EH (cell line): ENCODE results near the gene KL.

Experiments used
- DNase-seq: peaks from one replicate; pipeline ENCODE4 v3.0.0-alpha.2; 2015; ENCODE audit warnings: low read depth

The KL gene

DNA sequence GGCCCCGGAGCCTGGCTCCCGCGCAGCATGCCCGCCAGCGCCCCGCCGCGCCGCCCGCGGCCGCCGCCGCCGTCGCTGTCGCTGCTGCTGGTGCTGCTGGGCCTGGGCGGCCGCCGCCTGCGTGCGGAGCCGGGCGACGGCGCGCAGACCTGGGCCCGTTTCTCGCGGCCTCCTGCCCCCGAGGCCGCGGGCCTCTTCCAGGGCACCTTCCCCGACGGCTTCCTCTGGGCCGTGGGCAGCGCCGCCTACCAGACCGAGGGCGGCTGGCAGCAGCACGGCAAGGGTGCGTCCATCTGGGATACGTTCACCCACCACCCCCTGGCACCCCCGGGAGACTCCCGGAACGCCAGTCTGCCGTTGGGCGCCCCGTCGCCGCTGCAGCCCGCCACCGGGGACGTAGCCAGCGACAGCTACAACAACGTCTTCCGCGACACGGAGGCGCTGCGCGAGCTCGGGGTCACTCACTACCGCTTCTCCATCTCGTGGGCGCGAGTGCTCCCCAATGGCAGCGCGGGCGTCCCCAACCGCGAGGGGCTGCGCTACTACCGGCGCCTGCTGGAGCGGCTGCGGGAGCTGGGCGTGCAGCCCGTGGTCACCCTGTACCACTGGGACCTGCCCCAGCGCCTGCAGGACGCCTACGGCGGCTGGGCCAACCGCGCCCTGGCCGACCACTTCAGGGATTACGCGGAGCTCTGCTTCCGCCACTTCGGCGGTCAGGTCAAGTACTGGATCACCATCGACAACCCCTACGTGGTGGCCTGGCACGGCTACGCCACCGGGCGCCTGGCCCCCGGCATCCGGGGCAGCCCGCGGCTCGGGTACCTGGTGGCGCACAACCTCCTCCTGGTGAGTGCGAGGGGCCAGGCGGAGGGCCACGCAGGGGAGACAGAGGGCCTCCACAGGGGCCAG lies at the start of gene KL:
KL (plus strand) TSS at position 10 of the 909 bp plus-strand sequence; CDS start at position 28, 18 bp downstream.
- DNase-seq = no peak

DNA sequence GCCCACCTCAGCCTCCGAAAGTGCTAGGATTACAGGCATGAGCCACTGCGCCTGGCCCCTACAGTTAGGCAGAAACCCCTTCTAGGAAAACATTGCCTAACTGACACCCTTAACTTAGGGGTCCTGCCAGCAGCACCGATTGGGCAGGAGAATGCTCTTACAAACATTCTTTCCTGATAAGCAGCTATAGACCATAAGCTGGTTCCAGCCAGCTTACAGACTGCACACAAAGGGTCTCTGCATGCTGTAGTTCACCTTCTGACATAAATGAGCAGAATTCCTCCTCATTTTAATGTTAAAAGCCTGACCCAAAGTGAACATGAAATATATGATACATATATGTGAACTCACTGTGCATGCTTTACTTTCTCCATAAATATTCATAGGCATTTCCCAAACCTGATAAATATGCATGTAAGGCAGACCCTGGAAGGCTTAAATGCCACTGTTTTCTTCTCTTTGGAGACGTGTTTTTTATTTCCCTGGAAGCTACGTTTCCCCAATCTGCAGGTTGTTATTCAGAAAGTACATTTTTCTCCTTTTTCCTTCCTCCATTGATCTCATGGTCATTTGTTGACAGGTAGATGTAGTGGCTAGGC lies 48.5 kb upstream of the KL start:
- no peak for DNase-seq

DNA sequence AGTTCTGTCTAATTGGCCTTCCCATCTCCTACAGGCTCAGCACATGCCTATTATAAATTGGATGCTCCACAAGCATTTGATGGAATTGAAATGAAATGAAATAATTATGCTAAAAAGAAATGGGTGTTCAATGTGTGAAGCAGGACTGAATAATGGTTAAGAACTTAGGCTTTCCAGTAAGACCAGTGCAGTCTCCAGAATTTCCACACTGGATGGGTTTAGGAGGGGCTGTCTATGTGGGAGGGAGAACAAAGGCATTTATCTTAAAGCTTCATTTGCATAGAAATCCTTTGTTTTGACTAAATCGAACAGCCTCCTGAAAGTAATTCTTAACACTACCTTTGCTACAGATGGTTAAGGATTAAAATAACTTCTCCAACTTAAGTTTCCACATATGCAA lies 47.9 kb upstream of the KL start:
- DNase-seq = no peak

DNA sequence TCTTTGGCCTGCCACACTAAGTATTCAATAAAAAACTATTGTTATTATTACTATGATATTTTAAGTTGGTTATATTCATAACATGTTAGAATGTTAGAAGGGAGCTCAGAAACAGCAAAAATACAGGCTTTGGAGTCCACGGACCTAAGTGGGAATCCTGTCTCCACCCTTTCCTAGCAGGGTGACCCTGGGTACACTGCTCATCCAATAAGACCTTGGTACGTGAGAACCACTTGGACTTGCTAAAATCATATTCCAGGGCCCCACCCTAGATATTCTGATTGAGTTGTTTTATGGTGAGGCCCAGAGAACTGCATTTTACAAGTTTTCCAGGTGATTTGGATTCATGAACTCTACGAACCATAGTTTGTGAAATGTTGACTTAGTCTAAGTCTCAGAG lies 47.4 kb upstream of the KL start:
- DNase-seq = no peak

DNA sequence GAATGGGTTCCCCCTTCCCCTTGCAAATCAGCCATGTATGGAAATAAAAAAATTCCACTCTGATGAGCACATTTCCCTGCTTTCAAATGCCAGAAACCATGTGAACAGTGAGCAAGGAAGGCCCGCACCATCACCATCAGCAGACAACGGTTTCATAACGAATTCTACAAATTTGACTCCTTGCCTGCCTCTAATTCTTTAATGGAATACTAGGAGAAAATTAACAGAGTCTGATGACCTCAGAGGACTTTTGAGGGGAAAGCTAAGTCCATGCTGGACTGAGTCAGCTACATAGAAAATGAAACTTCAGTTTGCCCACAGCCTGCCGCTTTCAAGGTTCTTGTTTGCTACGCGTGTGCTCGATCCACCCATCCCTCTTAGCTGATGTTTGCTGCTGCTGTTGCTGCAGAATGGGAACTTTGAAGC lies 46.7 kb upstream of the KL start:
- DNase-seq = peak; percentile 69

DNA sequence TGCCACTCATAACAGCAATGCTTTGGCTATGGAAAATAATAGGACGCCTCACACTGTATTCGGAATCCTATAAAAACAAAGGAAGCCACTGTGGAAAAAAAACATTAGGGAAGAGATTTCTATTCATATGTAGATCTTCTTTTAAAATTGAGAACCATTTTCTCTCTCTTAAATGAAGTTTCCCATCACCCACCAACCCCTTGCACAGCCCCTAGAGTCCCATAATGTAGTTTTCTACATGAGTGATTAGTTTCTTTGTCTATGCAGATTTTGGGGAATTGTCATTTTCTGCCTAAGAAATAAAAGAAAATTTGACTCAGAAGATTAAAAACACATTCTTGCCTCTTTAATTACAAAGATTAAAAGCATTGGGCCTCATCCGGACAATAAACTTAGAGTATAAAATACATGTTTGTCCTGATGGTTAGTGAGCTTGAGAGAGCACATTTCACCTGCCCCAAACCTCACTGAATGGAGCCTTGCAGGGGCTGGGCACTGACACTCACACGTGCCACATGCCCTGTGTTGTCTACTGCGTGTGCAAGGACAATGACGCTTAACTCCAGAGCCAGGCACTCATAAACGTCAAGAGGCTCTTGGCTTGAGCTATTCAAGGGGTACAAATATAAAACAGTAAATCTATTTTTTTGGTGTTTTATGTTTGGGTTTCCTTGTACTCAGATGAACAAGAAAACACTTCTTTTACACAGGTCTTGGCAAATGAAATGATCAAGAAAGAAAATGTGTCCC lies 40.0 kb upstream of the KL start:
- DNase-seq = no peak

DNA sequence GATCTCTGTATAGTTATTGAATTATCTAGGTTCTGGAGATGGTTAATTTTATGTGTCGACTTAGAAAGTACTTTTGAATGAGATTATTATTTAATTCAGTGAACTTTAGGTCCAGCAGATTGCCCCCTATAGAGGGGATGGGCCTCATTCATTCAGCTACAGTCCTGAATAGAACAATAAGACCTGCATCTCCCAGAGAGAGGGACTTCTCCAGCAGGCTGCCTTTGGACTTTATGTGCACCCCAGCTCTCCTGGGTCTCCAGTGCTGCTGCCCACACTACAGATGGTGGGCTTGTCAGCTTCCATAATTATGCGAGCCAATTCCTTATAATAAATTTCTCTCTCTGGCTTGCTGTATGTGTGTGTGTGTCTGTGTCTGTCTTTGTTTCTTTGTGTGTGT lies 39.3 kb upstream of the KL start:
- DNase-seq = no peak

DNA sequence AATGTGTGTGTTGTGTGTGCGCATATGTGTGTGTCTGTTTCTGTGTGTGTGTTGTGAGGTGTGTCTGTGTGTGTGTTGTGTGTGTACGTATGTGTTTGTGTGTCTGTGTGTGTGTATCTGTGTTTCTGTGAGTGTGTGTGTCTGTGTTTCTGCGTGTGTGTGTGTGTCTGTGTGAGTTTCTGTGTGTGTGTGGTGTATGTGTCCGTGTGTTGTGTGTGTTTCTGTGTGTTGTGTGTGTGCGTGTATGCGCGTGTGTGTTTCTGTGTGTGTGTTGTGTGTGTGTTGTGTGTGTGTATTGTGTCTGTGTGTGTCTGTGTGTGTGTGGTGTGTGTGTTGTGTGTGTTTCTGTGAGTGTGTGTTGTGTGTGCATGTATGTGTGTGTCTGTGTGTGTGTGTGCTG lies 38.9 kb upstream of the KL start:
- DNase-seq = no peak

DNA sequence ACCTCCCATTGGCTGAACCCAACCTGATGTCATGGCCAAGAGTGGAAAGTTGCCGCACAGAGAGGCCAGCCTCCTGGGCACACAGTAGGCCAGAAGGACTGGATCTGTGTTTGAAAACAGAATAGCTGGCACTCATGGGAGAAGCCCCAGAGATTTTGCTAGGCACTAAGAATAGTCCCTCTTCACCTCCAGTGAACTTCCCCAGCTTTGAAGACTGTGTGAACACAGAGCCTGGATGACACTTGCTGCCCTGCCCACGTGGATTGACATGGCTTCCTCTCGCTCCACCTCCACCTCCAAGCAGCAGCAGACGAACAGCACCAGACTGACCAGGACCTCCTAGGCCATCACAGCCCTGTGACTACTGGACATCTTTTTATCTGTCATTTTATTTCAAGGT lies 37.9 kb upstream of the KL start:
- DNase-seq = no peak

DNA sequence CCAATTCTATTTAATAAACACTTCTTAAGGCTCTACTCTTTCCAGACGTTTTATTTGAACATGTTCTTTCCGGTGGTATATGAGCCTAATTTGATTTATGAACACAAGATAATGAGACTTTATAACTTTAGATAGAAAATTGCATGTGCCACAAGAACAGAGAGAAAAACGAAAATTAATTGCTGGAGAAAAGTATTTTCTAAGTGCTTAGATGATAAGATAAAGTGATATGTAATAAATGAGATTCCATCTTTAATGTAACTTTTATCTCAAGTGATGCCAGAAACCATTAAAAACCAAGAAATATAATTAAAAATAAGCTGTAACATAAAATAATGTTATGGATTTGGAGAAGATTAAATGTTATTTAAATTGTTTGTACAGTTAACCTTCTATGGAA lies 33.2 kb upstream of the KL start:
- no peak for DNase-seq

DNA sequence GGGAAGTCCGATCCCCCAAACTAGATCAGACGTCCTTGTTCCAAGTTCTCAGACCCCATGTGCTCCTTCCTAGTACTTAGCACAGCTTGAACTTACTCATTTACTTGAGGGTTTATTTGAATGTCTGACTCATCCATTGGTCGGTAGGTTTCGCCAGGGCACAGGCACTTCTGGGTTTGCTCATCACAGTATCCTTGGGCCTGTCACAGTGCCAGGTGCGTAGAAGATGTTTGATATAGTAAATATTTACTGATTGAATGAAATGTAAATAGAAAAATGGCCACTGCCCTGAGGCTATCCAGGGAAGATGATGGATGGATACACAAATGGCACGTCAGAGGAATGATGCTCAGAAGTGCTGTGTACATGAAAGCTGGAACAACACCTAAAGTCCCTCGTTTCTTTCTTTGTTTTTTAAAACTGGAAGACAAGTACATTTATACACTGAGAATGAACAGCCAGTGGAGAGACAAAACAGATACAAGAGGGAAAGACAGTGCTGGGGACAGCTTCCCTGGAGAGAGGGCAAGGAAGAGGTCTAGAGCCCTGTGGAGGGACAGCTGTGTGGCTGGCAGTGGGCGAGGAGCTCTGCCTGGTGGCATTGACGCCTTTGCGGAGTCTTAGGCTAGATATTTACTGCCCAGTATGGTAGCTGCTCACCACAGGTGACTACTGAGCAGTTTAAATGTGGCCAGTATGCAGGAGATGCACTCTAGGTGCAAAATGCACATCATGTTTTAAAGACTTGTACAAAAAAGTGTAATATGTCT lies 31.2 kb upstream of the KL start:
- no peak for DNase-seq

DNA sequence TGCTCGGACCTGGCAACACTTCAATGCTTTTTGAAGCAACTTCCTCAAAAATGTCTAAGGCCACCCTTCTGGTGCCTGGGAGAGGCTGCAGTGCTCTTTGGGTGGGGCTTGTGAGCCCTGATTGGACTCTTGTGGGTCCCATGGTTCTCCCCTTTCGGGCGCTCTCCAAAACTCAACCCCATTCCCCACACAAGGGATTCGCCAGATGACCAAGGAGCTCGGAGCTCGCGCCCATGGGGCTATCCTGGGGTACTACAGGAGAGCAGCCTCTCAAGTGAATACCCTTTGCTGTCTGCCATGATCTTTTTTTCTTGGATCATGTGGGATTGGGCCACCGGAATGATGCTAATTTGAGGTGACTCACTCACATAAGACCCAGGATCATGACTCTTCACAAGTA lies 29.7 kb upstream of the KL start:
- no peak for DNase-seq

DNA sequence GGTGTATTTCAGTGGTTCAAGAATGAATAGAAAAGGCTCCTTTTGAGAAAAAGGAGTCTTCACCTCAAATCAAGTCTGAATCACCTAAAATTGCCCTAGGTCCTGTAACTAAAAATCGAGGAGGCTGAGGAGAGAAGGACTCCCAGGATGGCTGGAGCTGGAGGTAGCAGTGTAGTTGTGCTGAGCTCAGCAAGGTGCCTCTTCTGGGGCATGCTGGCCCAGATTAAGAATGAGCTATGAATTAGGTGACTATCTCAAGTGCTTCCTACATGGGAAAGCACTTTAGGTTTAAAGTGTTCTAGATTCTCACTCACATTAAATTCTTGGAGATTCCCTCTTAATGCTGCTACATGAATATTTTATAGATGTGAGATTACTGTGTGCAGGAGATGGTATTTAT lies 28.8 kb upstream of the KL start:
- no peak for DNase-seq

DNA sequence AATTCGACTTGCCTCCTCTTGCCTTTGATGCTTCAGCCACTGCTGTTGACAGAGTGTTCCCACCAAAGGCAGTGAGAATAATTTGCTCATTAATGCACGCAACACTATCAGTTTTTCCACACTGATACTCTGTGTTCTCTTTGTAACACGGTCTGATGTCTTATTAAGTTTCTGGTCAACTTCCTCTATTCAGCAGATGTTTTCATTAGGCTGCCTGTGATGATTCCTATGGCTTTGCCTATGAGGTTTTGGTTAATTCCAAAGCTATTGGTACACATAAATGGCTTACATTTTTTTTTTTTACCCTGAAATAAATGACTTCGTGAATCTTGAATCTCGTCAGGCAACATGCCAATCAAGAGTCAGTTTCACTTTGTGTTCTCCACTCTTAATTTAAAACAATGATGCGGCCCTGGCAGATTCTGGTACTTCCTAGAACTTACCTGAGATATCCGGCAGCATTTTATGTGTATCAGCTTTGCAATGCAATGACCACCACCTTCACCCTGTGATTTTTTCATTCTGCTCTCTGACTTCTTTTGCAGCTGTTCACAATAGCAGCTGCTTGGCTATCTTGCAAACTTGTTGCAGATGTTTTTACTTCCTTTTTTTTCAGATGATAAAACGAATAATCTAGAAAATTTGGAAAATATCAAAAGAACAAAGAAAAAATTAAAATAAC lies 27.5 kb upstream of the KL start:
- DNase-seq = peak; percentile 16

DNA sequence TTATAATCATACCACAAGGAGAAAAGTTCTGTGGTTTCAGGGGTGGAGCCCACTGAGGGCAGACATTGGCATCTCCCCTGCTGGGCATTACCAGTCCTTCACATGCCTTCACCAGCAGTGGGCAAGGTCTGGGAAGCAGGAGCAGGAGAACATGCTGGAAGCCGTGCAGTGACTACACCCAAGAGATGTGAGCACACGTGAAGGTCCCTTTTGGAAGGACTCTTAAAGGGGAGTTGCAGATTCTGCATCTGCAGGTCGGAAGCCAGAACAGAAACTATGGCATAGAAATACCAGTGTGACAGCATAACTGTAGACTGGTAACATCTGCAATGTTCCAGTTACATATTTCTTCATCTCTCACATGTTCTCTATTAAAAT lies 26.9 kb upstream of the KL start:
- no peak for DNase-seq

DNA sequence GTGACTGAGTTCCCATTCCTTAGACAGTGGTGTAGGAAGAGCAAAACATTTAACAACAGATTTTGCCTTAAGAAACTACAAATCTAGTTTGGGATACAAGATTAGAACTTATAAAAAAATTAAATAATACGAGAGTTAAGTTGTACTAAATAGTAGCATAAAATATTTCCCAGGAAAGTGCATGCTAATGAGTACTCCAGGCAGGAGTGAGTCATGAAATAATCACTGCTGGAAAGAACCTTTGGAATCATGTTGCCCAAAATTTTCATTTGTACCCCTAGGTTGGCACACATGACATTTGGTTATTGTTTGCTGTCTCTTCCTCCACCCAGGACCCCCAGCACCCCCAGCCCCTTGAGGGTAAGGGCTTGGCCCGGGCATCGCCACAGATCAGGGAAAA lies 26.3 kb upstream of the KL start:
- no peak for DNase-seq

DNA sequence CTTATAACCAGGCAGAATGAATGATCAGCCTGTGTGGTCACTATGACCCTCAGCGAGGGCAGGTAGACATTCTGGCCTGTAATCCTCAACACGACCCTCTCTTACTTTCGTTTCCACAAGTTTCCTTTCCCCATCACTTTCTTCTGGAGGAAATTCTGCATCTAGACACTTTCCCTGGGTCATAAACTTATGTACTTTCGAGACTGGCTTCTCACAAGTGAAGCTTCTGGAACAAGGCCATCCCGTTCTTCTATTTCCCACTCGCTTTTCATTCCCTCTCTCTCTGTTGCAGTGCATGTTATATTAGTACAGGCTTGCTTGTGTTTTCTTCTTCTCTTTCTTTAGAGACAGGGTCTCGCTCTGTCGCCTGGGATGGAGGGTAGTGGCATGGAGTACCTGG lies 23.1 kb upstream of the KL start:
- DNase-seq = no peak

DNA sequence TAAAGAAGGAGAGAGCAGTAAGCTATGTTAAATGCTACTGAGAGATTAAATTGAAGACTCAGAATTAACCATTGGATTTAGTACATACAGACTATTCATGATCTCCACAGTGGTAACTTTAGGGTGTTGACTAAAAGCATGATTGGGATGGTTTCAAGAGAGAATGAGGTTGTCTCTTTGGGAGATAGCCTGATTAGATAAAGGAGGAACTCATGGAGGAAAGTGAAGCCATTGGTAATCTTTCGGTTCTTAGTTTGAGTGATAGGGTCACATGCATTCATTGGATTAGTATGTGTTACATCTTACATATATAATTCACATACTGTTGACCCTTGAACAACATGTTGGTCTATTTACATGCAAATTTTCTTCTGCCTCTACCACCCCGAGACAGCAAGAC lies 18.8 kb upstream of the KL start:
- DNase-seq = no peak

DNA sequence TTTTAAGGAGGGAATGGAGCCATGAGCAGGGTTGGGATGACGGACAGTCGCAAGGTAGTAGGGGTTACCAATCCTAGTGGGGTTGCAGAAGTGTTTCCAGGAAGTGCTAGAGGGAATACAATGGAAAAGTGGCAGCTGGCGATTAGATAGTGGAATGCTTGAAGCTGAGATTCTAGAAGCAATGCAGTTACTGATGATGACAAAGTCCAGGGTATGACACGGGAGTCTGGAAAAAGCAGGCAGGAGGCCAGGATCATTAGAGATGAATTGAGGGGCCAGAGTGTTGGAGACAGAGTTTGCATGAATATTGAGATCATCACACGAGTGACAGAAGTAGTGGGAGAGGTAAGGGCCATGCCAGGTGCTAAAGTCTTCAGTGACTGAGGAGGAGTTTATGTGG lies 17.3 kb upstream of the KL start:
- no peak for DNase-seq

DNA sequence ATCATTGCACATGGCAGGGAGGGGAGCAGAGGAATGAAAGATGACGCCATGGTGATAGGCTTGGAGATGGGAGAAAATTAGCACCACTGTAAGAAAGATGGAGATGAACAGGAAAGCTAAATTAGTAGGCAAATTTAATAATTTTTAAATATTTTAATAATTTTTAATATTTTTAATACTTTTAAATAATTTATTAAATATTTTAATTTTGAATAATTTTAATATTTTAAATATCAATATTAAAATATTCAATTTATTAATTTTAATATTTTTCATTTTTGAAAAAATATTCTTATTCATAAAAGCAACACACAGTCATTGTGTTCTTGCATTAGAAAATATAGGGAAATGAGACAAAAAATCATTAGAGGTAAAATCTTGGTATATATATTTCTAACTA lies 15.9 kb upstream of the KL start:
- DNase-seq = no peak

DNA sequence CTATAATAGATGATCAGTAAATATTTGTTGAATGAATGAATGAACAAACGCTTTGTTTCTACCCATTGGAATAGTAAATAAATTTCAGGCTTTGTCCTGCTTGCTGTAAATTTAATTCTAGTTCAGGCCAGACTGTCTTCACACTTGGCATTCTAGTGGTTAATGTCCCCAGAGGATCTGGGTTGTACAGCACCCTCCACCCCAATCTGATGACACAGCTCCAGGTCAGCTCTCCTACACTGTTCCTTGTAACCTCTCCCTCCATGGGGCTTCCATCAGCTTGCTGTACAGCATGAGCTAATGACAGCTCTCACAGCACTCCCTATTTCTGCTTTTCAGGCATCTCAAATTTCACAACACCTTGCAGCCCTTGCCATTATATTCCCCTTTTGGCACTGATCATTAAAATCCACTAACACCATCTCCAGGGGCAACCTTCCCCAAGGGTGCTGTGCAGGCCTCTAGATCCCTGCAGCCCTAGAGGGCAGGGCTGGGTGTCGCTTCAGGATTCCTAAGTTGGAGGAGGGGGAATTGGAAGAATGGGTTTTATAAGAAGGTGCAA lies 12.7 kb upstream of the KL start:
- no peak for DNase-seq
